ENCODE measurements around the gene FBXW7. TPM values are rescaled to one million over a fixed set of nuclear protein-coding genes. Genes with fewer than 3 reads are reported as not detected.

The FBXW7 gene
- total RNA-seq, 3 donors from 2014 or later: 38.5 to 48.6 (median 39.4) TPM

DNA sequence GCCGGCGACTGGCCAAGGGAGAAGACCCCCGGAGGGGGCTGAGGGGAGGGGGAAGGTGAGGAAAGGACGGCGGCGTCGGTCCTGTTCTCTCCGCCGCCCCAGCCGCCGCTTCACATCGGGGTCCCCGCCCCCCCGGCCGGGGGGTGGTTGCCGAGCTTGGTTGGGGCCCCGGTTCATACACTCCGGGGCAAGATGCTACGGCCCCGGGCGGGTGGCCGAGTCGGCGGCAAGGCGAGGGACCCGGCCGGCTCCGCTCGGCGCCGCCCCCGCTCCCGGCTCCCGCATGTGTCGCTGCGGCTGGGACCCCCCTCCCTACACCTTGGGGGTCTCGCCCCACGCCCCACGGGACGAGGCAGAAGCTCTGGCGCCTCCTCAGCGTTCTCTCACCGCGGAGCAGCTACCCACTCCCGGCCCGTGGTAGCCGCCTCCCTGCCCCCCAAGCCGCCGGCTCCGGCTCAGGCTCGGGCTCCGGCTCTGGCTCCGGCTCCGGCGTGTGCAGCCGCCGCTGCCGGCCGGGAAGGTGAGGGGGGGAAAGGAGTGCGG lies 461 bp downstream of the FBXW7 start:
- TF ChIP-seq, protein P1, sequence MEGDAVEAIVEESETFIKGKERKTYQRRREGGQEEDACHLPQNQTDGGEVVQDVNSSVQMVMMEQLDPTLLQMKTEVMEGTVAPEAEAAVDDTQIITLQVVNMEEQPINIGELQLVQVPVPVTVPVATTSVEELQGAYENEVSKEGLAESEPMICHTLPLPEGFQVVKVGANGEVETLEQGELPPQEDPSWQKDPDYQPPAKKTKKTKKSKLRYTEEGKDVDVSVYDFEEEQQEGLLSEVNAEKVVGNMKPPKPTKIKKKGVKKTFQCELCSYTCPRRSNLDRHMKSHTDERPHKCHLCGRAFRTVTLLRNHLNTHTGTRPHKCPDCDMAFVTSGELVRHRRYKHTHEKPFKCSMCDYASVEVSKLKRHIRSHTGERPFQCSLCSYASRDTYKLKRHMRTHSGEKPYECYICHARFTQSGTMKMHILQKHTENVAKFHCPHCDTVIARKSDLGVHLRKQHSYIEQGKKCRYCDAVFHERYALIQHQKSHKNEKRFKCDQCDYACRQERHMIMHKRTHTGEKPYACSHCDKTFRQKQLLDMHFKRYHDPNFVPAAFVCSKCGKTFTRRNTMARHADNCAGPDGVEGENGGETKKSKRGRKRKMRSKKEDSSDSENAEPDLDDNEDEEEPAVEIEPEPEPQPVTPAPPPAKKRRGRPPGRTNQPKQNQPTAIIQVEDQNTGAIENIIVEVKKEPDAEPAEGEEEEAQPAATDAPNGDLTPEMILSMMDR (IDR thresholded peaks at IDR 0.05): no peak
- H3K4me1 ChIP-seq (ENCODE audit: low read depth): peaks cover 19% of the 10 kb centered on the region
- ATAC-seq: peak; percentile 6
- peak overlapping the region; percentile 98 for H3K4me3 ChIP-seq
- intact Hi-C loops (cut with DNase I, micrococcal nuclease): no loop called here
- no peaks in the 10 kb centered on the region for H3K36me3 ChIP-seq (ENCODE audit: low read depth)
- no peaks in the 10 kb centered on the region for H3K9me3 ChIP-seq
- peak; percentile 36 to 71 (median 63) for DNase-seq

DNA sequence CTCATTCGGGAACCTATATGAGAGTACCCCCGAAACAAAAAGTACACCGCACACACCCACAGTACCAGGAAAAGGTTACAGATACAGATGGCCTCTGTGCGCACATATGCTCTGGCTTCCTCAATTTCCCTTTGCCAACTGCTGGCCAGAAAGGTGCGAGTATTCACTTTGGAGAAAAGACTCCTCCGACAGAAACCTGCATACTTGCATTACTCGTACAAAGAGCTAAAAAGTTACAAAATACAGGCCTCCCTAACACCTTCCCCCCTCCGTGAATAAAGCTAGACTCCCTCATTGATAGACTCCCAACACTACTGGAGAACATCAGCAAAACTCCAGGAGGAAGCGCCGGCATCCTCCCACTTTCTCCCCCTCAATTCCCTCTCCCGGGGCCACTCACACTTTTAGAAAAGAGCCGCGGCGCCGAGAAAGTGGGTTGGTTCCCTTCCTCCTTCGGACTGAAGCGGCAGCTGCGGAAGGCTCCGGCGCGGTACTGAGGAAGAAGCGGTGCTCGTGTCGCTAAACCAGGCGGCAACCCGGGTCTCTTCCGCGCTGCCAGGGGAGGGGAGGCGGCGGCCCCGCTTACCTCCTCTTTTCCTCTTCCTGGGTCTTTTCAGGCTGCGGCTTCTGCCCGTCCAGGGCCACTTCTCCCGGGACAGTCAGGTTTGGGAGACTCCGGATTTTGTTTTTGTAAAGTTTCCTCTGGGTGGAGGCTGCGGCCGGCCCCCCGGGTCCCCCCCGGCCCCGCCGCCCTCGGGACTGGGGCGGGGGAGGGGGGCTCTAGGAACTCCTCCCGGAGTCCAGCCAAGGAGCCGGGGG lies 1.1 kb downstream of the FBXW7 start:
- Histone ChIP-seq H3K9me3 (no peaks in the 10 kb centered on the region), H3K4me3 (peak overlapping the region; percentile 98), H3K36me3 (ENCODE audit: low read depth) (no peaks in the 10 kb centered on the region), H3K4me1 (ENCODE audit: low read depth) (peaks cover 19% of the 10 kb centered on the region)
- DNase-seq (peak; percentile 53 to 82 (median 73)), ATAC-seq (peak; percentile 9)
- intact Hi-C loops (cut with DNase I, micrococcal nuclease): no loop called here
- TF ChIP-seq, protein P1 (IDR thresholded peaks at IDR 0.05): no peak

DNA sequence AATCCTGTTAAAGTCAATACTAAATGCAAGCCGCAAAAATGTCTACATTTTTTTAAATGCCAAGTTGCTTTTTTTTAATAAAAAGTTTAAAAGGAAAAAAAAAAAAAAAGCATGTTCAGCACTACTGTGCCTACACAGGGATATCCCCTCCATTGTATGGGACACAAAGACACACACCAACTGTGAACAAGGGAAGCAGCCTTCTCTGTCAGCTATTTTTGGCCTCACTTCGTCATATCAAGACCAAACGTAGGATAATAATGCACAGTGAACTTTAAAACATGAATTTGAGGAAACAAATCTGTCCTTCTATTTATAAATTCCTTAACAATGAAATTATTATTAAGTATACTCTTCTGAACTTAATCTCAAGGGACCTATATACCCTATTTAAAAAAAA lies 4.4 kb downstream of the FBXW7 start:
- DNase-seq: no peak
- peaks cover 13% of the 10 kb centered on the region for H3K4me1 ChIP-seq (ENCODE audit: low read depth)

DNA sequence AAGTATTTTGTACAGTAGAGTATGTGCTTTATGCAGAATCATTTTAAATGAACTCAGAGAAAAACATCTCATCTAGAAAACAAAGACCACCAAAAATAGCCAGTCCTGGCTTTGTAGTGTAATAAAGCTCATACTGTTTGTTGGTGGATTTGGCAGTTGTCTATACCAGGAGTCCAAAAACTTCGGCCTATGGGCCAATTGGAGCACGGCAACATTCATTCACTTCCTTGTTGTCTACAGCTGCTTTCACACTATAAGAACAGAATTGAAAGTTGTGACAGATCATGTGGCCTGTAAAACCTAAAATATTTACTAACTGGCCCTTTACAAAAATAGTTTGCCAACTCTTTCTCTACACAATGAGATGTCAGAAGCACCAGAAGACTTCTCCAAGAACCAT lies 5.3 kb downstream of the FBXW7 start:
- no peak overlapping the region for H3K4me3 ChIP-seq
- intact Hi-C loops (cut with DNase I, micrococcal nuclease): no loop called here
- no peak for DNase-seq
- peaks cover 13% of the 10 kb centered on the region for H3K4me1 ChIP-seq (ENCODE audit: low read depth)
- TF ChIP-seq, protein P1 (IDR thresholded peaks at IDR 0.05): no peak
- H3K36me3 ChIP-seq (ENCODE audit: low read depth): no peaks in the 10 kb centered on the region
- ATAC-seq: no peak
- no peaks in the 10 kb centered on the region for H3K9me3 ChIP-seq

More for the DNA sequence above, 4.4 kb downstream of the FBXW7 start:
- intact Hi-C loops (cut with DNase I, micrococcal nuclease): no loop called here
- Histone ChIP-seq H3K9me3 (no peaks in the 10 kb centered on the region), H3K36me3 (ENCODE audit: low read depth) (no peaks in the 10 kb centered on the region), H3K4me3 (no peak overlapping the region)
- ATAC-seq: no peak
- TF ChIP-seq, protein P1 (IDR thresholded peaks at IDR 0.05): no peak

DNA sequence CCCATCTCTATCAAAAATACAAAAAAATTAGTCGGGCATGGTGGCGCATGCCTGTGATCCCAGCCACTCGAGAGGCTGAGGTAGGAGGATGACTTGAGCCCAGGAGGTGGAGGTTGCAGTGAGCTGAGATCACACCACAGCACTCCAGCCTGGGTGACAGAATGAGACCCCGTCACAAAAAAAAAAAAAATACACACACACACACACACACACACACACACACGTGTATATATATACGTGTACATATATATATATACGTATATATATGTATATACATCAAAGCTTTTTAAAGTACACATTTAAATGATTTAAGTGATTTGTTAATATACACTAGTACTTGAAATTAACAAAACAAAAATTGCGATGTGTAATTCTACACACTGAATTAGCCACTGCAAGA lies 6.0 kb downstream of the FBXW7 start:
- Histone ChIP-seq H3K36me3 (ENCODE audit: low read depth) (no peaks in the 10 kb centered on the region), H3K9me3 (no peaks in the 10 kb centered on the region), H3K4me1 (ENCODE audit: low read depth) (peaks cover 13% of the 10 kb centered on the region), H3K4me3 (no peak overlapping the region)
- TF ChIP-seq, protein P1 (IDR thresholded peaks at IDR 0.05): no peak
- ATAC-seq (no peak), DNase-seq (no peak)
- intact Hi-C loops (cut with DNase I, micrococcal nuclease): no loop called here

All from mucosa of descending colon (tissue), 3 donors.